ENCODE data around the gene CCNG1. TPM values are rescaled to one million over a fixed set of nuclear protein-coding genes. Genes with fewer than 3 reads are reported as not detected.

The CCNG1 gene
- total and polyA plus RNA-seq, 9 of the 15 experiments (the other 6 are each of a cell fraction or from before 2014, with no cell fraction given) = 121 to 293 (median 245) TPM

DNA sequence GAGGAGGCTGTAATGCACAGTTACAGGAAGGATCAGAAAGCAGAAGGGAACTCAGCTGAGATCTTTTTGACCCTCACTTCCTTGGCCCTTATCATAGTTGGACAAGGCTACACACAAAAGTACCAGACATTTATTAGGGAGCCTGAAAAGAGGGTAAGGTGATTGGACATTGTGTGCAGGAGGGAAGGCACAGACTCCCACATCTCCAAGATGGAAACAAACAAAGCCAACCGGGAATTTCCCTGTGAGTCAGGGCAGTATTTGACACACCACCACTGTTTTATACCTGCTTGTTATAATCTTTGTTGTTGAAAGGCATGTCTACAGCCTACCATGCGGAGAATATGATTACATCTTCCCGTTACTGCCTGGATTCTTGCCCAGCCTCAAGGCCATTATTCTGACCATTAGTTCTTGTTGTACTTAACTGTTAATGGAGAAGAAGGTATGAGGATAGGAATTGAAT lies 3.0 kb upstream of the CCNG1 start (continued):
- no peak for TF ChIP-seq BCLAF1 (IDR thresholded peaks at IDR 0.05; ENCODE audit: borderline replicate concordance in 1 of 2, control insufficient read depth in 1 of 2, low read depth in 2 of 2, low read length in 1 of 2)
- no peak for TF ChIP-seq HMG20A (CRISPR knock-in tag; conservative IDR thresholded peaks at IDR 0.05)
- no peak for TF ChIP-seq SNIP1 (IDR thresholded peaks at IDR 0.05; ENCODE audit: low read depth)
- TF ChIP-seq, protein P1, sequence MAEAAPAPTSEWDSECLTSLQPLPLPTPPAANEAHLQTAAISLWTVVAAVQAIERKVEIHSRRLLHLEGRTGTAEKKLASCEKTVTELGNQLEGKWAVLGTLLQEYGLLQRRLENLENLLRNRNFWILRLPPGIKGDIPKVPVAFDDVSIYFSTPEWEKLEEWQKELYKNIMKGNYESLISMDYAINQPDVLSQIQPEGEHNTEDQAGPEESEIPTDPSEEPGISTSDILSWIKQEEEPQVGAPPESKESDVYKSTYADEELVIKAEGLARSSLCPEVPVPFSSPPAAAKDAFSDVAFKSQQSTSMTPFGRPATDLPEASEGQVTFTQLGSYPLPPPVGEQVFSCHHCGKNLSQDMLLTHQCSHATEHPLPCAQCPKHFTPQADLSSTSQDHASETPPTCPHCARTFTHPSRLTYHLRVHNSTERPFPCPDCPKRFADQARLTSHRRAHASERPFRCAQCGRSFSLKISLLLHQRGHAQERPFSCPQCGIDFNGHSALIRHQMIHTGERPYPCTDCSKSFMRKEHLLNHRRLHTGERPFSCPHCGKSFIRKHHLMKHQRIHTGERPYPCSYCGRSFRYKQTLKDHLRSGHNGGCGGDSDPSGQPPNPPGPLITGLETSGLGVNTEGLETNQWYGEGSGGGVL (CRISPR knock-in tag; IDR thresholded peaks at IDR 0.05) = no peak
- no peak for TF ChIP-seq ZNF184 (CRISPR knock-in tag; IDR thresholded peaks at IDR 0.05)
- no peak for TF ChIP-seq XRCC5 (IDR thresholded peaks at IDR 0.05; ENCODE audit: low read depth, low read length)
- TF ChIP-seq GTF2F1 (IDR thresholded peaks at IDR 0.05; ENCODE audit: low read depth, low read length) = no peak
- no peak for TF ChIP-seq ZNF146 (CRISPR knock-in tag; IDR thresholded peaks at IDR 0.05; ENCODE audit: unreplicated experiment)
- TF ChIP-seq, protein P2, sequence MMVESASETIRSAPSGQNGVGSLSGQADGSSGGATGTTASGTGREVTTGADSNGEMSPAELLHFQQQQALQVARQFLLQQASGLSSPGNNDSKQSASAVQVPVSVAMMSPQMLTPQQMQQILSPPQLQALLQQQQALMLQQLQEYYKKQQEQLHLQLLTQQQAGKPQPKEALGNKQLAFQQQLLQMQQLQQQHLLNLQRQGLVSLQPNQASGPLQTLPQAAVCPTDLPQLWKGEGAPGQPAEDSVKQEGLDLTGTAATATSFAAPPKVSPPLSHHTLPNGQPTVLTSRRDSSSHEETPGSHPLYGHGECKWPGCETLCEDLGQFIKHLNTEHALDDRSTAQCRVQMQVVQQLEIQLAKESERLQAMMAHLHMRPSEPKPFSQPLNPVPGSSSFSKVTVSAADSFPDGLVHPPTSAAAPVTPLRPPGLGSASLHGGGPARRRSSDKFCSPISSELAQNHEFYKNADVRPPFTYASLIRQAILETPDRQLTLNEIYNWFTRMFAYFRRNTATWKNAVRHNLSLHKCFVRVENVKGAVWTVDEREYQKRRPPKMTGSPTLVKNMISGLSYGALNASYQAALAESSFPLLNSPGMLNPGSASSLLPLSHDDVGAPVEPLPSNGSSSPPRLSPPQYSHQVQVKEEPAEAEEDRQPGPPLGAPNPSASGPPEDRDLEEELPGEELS (CRISPR knock-in tag; IDR thresholded peaks at IDR 0.05; ENCODE audit: borderline replicate concordance) = no peak
- TF ChIP-seq ZSCAN32 (CRISPR knock-in tag; IDR thresholded peaks at IDR 0.05) = no peak
- TF ChIP-seq, protein P3, sequence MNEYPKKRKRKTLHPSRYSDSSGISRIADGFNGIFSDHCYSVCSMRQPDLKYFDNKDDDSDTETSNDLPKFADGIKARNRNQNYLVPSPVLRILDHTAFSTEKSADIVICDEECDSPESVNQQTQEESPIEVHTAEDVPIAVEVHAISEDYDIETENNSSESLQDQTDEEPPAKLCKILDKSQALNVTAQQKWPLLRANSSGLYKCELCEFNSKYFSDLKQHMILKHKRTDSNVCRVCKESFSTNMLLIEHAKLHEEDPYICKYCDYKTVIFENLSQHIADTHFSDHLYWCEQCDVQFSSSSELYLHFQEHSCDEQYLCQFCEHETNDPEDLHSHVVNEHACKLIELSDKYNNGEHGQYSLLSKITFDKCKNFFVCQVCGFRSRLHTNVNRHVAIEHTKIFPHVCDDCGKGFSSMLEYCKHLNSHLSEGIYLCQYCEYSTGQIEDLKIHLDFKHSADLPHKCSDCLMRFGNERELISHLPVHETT (CRISPR knock-in tag; conservative IDR thresholded peaks at IDR 0.05 in 1 of 2, IDR thresholded peaks at IDR 0.05 in 1 of 2) = peak in 1 of 2 experiments; percentile 40; a peak in 1 of 4 replicates
- TF ChIP-seq GATAD2A (IDR thresholded peaks at IDR 0.05) = 0 out of 2 replicates have a peak, but pooled peaks have one; percentile 34
- TF ChIP-seq, protein P4, sequence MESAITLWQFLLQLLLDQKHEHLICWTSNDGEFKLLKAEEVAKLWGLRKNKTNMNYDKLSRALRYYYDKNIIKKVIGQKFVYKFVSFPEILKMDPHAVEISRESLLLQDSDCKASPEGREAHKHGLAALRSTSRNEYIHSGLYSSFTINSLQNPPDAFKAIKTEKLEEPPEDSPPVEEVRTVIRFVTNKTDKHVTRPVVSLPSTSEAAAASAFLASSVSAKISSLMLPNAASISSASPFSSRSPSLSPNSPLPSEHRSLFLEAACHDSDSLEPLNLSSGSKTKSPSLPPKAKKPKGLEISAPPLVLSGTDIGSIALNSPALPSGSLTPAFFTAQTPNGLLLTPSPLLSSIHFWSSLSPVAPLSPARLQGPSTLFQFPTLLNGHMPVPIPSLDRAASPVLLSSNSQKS (CRISPR knock-in tag; IDR thresholded peaks at IDR 0.05) = no peak
- peak; percentile 43; the same call in 1 of the 2 replicates for TF ChIP-seq EP400 (IDR thresholded peaks at IDR 0.05)
- no peak for TF ChIP-seq SNRNP70 (optimal IDR thresholded peaks at IDR 0.05; ENCODE audit: low read depth, low read length)
- TF ChIP-seq L3MBTL2 (IDR thresholded peaks at IDR 0.05) = peak; percentile 42; the same call in 1 of the 2 replicates
- TF ChIP-seq SIN3B (IDR thresholded peaks at IDR 0.05; ENCODE audit: low read depth) = no peak
- no peak for TF ChIP-seq RBM15 (IDR thresholded peaks at IDR 0.05; ENCODE audit: insufficient read depth, low read length)
- TF ChIP-seq ZNF354B (CRISPR knock-in tag; IDR thresholded peaks at IDR 0.05) = no peak
